Nephron progenitor cell (in vitro differentiated cells): ENCODE results near the gene ARID5A.

ENCODE experiments used
- DNase-seq: peaks from one replicate; pipeline ENCODE4 v3.0.0; 2021
- H3K27ac Mint-ChIP-seq: 2 replicates; pipeline ENCODE4 v1.8.0; 2021; ENCODE audit warnings: mild to moderate bottlenecking, moderate library complexity, mixed read lengths
- H3K27me3 Mint-ChIP-seq: 2 replicates; pipeline ENCODE4 v1.8.0; 2021; ENCODE audit warnings: mild to moderate bottlenecking, low read depth, mixed read lengths; ENCODE audit not compliant: poor library complexity
- H3K36me3 Mint-ChIP-seq: 2 replicates; pipeline ENCODE4 v1.8.0; 2021; ENCODE audit warnings: low read depth, mixed read lengths
- H3K4me1 Mint-ChIP-seq: 2 replicates; pipeline ENCODE4 v1.8.0; 2021; ENCODE audit warnings: mixed read lengths
- H3K4me3 Mint-ChIP-seq: 2 replicates; pipeline ENCODE4 v1.8.0; 2021; ENCODE audit warnings: mild to moderate bottlenecking, moderate library complexity, mixed read lengths
- H3K9me3 Mint-ChIP-seq: 2 replicates; pipeline ENCODE4 v1.8.0; 2021; ENCODE audit warnings: mild to moderate bottlenecking, moderate library complexity, mixed read lengths
- CTCF ChIP-seq: fragments of 200-600 bp; sonication (generic); IDR thresholded peaks from 2 replicates; pipeline ENCODE4 v1.5.0; 2021; ENCODE audit warnings: antibody characterized with exemption

Gene ARID5A

GRCh38 chr2:96577501-96577900 lies 40.9 kb downstream of the ARID5A start:
- no peak for DNase-seq
- Mint-ChIP-seq H3K4me3 (no peak overlapping the region), H3K4me1 (no peaks in the 10 kb centered on the region), H3K9me3 (no peaks in the 10 kb centered on the region), H3K36me3 (no peaks in the 10 kb centered on the region), H3K27ac (no peak overlapping the region), H3K27me3 (peaks cover 7% of the 10 kb centered on the region)
- no peak for TF ChIP-seq CTCF

GRCh38 chr2:96578731-96579130 lies 42.2 kb downstream of the ARID5A start:
- no peak for TF ChIP-seq CTCF
- DNase-seq: no peak
- no peak overlapping the region for H3K27ac Mint-ChIP-seq
- H3K27me3 Mint-ChIP-seq: peaks cover 3% of the 10 kb centered on the region
- H3K4me1 Mint-ChIP-seq: no peaks in the 10 kb centered on the region
- H3K4me3 Mint-ChIP-seq: no peak overlapping the region
- H3K9me3 Mint-ChIP-seq: no peaks in the 10 kb centered on the region
- H3K36me3 Mint-ChIP-seq: no peaks in the 10 kb centered on the region

- H3K36me3 Mint-ChIP-seq: peaks cover 6% of the 10 kb centered on the region
- H3K9me3 Mint-ChIP-seq: no peaks in the 10 kb centered on the region
- no peak overlapping the region for H3K27ac Mint-ChIP-seq
- no peak for TF ChIP-seq CTCF
- H3K4me1 Mint-ChIP-seq: no peaks in the 10 kb centered on the region
- no peak overlapping the region for H3K4me3 Mint-ChIP-seq
- no peak for DNase-seq
- peaks cover 3% of the 10 kb centered on the region for H3K27me3 Mint-ChIP-seq
These were observed 42.9 kb downstream of the ARID5A start for GRCh38 chr2:96579422-96579821.

GRCh38 chr2:96580771-96581170 lies 44.2 kb downstream of the ARID5A start:
- no peak for TF ChIP-seq CTCF
- no peaks in the 10 kb centered on the region for H3K4me1 Mint-ChIP-seq
- no peak overlapping the region for H3K27ac Mint-ChIP-seq
- peaks cover 3% of the 10 kb centered on the region for H3K27me3 Mint-ChIP-seq
- no peaks in the 10 kb centered on the region for H3K9me3 Mint-ChIP-seq
- peaks cover 19% of the 10 kb centered on the region for H3K36me3 Mint-ChIP-seq
- H3K4me3 Mint-ChIP-seq: no peak overlapping the region
- DNase-seq: peak; percentile 17

- peaks cover 49% of the 10 kb centered on the region for H3K36me3 Mint-ChIP-seq
- no peaks in the 10 kb centered on the region for H3K9me3 Mint-ChIP-seq
- peaks cover 5% of the 10 kb centered on the region for H3K27me3 Mint-ChIP-seq
- DNase-seq: no peak
- no peak overlapping the region for H3K27ac Mint-ChIP-seq
- TF ChIP-seq CTCF: no peak
- H3K4me3 Mint-ChIP-seq: no peak overlapping the region
- peaks cover 9% of the 10 kb centered on the region for H3K4me1 Mint-ChIP-seq
These were observed 47.5 kb downstream of the ARID5A start for GRCh38 chr2:96584017-96584416.

GRCh38 chr2:96587843-96588242 lies 51.3 kb downstream of the ARID5A start:
- Mint-ChIP-seq H3K4me3 (no peak overlapping the region), H3K9me3 (no peaks in the 10 kb centered on the region), H3K27ac (peak overlapping the region; percentile 15), H3K27me3 (peaks cover 3% of the 10 kb centered on the region), H3K36me3 (peaks cover 77% of the 10 kb centered on the region), H3K4me1 (peaks cover 9% of the 10 kb centered on the region)
- no peak for DNase-seq
- no peak for TF ChIP-seq CTCF
